Measurements from ENCODE around the gene LYZL4.

LYZL4 gene, protein sequence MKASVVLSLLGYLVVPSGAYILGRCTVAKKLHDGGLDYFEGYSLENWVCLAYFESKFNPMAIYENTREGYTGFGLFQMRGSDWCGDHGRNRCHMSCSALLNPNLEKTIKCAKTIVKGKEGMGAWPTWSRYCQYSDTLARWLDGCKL
- 0 to 0.22 (median 0) reads per million in 17 experiments for total RNA-seq

DNA sequence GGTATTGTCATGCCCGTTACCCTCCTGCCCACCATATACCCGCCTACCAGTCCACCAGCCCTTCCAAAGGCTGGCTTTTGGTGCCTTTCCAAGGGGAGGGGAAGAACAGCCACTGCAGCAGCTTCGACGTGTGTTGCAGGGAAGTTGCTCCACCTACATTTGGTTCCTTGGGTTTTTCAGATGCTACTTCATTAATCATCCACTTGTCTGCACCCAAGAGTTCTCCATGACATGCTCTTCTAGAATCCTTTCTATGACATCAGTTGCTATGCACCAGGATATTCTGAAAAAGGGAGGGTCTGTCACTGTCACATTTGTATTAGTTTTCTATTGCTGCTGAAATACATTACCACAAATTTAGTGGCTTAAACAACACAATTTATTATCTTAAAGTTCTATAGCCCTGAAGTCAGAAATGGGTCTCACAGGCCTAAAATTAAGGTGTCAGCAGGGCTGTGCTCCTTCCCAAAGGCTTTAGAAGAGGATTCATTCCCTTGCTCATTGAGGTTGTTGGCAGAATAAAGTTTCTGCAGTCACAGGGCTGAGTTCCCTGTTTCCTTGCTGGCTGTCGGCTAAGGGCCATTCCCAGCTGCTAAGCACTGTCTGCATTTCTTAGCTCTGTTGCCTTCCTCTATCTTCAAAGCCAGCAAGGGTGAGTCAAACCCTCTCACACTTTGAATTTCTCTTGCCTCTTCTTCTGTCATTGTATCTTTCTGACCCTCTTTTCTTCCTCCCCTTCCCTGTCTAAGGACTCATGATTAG, at the start of gene LYZL4:
Gene LYZL4, minus strand, starts transcription at position 241 of the 762 bp plus-strand sequence. CDS start 3,359 bp downstream, outside the sequence.
- DNase-seq, result no peak

GRCh38 chr3:42459151-42459550, 48.7 kb upstream of the LYZL4 start:
- no peak for DNase-seq

DNA sequence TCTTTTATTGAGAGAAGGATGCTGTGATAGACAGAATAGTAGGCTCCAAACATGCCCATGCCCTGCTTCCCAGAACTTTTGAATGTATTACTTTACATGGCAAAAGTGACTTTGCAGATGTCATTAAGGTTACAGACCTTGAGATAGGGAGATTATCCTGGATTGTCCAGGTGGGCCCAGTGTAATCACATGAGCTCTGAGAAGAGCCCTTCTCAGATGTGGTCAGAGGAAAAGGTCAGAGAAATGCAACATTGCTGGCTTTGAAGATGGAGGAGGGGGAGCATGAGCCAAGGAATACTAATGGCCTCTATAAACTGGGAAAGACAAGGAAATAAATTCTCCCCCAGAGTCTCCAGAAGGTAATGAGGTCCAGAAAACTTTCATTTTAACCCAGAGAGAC, 45.8 kb upstream of the LYZL4 start:
- DNase-seq, result no peak

- DNase-seq, result no peak
These were observed 41.3 kb upstream of the LYZL4 start for GRCh38 chr3:42451546-42452230.

DNA sequence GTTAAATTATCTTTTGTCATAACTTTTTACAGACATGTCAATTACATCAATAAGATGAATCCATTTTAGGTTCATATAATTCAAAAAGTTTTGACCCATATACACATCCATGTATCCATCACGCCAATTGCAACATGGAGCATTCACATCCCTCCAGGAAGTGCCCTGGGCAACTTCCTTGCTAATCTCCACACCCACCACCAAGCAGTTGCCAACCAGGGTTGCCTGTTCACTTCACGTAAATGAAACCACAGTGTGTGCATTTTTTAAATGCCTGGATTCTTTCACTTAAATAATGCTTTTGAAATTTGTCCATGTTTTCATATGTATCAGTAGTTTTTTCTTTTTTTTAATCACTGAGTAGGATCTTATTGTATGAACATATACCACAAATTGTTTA, 40.7 kb upstream of the LYZL4 start:
- DNase-seq, result peak in 1 of 4 experiments; percentile 7

DNA sequence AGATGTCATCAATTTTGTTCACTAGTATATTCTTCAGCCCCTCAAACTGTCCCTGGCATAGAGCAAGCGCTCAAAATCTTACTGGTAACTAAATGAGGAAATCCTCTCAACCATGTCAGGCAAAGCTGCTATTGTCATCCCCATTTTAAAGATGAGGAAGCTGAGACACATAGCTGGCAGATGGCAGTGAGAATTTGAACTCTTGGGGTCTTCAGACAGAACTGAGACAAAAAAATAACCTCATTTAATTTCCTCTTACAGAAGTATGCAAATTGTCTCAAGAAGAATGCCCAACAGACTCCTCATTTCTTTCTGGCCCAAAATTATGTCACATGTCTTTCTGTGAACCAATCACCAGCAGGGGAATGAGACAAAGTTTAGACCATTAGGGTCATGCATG, 40.2 kb upstream of the LYZL4 start:
- DNase-seq, result no peak

DNA sequence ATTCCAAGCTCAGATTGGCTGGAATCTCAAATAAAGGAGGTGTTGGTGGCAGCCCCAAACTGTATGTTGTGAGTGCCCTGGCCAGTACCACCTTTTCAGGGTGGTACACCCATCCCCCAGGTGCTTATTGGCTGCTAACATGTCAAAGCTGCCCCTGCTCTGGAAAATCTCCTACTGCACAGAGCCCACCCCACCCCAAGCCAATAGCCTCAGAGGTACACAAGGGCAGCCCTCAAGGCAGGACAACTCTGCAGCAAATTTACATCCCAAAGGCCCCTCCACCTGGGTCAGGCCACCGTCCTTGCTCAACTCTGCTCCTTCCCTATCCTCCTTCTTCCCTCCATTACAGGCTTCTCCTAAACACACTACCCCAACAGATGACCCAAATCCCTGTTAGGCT, 37.1 kb upstream of the LYZL4 start:
- DNase-seq, result no peak

DNA sequence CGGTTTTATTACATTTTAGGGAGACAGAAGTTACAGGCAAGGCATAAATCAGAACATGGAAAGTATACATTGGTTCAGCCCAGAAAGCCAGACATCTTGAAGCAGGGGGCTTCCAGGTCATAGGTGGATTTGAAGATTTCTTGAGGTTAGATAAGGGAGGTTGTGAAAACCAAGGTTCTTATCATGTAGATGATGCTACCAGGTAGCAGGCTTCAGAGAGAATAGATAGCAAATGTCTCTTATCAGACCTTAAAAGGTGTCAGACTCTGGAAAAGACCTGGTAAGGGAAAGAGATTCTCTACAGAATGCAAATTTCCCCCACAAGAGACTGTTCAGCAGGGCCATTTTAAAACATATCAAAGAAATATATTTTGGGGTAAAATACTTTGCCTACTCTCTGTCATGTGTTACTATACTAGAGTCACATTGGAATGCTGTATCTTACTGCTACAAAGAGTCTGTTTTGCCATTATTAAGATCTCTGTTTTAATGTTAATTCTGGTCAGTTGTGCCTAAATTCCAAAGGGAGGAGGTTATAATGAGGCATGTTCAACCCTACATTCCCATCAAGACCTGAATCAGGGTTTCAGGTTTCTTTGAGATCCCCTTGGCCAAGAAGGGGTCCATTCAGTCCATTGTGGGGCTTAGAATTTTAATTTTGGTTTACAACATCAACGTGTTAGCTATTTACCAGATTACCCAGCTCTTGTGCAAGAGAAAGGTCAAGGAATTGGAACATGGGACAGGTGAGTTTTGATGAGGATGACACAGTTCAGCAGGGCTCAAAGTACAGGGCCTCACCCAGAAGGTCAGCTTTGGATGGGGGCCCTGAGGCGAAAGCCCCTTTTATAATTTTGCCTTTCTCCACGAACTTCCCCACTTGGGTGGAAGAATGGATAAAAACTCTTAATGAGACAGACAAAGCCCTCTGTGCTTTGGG, 36.0 kb upstream of the LYZL4 start:
- no peak for DNase-seq

- DNase-seq, result peak; percentile 83 to 92 (median 90)
These were observed 33.5 kb upstream of the LYZL4 start for GRCh38 chr3:42443819-42444436.

DNA sequence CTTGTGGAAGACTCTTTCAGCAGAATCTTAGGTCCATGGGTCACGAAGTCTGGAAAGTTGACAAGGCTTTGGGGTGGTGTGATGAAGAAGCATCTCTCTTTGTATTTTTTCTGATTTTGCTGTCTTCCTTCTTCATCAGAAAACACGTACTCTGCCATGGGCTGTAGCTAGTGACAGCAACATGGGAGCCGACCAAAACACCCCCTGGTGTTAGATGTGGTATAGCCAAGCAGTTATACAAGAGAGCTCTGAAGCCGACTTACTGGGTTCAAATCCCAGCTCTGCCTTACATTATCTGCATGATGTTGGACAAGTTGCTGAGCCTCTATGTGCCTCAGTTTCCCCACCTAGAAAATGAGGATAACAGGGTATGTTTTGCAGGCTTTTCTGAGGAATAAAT, 32.9 kb upstream of the LYZL4 start:
- no peak for DNase-seq

GRCh38 chr3:42442640-42443039, 32.2 kb upstream of the LYZL4 start:
- DNase-seq, result no peak

DNA sequence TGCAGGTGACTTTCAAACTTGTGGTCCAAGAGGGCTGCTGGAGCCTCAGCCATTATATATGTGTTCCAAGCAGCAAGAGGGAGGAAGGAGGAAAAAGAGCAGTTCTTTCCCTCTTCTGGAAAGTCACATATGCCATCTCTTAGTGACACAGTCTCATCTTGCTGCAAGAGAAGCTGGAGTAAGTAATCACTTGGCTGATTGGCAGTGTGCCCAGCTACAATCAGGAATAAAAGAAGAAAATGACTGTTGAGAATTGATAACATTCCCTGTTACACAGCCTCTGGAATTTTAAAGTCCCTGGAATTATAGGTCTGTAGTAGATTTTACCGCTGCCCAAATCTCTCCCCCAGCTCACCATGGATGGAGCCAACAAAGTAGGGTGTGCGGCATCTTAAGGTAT, 31.4 kb upstream of the LYZL4 start:
- no peak for DNase-seq

DNA sequence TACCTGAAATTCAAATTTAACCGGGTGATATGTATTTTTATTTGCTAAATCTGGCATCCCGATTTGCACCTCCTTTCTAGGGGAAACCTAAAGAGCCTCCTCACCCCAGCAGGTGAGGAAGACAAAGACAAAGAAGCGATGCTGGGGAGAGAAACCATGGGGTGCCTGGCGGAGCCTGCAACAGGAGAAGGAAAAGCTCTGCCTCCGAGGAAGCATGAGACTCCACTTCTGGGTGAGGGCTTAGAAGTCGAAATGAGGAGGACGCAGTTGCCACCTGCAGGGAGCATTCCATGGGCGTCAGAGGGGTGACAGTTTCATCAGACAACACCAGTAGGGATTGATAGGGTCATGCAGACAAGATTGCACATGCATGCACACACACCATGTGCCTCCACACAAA, 30.5 kb upstream of the LYZL4 start:
- no peak for DNase-seq

DNA sequence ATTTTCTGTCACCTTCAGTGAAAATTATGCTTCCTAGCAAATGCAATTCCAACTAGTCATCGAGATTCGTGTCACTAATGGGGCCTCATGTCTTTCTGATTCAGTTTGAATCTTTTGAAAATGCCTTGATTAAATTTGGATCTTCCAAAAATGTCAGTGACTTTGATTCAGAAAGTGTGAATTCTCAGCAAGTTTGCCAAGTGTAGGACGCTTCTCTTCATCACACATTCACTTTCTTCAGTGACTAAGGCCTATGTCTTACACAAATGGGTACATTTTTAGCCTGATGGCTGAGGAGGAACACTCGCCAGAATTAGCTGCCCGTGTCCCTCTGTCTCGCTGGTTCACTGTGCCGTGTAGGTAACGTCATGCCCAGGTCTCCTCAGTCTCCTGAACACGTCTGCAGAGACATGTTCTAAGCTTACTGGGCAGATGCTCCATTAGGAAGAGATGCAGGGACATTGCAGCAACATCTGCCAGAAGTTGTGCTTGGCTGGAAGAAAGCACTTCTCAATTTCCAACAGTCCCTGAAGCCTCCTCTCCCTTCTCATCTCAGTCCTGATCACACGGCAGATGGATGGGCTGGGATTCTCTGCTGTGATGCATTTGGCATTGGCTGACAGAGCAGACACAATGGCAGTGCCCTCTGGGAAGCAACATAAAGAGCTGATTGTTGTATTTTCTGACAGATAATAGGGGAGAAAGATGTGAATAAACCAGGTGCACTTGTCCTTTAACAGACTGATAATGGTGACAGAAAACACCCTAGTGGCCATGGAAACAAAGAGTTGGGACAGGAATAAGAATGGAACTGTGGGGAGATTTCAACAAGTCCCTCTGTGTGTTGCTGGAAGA, 29.1 kb upstream of the LYZL4 start:
- no peak for DNase-seq

- DNase-seq, result no peak
These were observed 28.3 kb upstream of the LYZL4 start for GRCh38 chr3:42438758-42439157.

- no peak for DNase-seq
These were observed 27.8 kb upstream of the LYZL4 start for GRCh38 chr3:42438193-42438592.

DNA sequence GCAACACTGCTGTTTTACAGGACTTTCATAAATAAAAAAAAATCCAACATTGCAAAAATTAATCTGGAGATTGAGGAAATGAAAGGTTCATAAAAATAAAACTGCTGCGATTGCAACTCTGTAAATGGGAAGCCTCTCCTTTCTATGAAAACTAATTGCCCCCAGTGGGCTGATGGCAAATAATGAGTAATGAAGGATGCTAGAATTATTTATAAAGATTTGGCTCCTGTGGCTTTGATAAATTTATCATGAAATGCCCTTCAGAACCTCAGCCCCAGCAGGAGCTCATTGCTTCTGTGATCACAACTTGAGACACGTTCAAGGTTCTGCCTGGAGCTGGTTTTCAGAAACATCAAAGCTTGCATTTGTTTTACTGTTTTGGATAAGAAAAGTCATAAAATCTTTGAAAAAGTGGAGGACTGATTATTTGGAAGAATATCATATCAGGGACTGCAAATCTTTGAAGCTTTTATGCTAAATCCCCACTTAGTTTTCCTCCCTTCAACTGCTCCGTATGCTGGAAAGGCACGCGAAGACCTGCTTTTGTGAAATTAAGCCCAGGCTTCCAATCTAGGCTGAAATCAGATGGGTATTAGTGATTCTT, 24.5 kb upstream of the LYZL4 start:
- peak in 2 of 4 experiments; percentile 30 to 37 for DNase-seq

DNA sequence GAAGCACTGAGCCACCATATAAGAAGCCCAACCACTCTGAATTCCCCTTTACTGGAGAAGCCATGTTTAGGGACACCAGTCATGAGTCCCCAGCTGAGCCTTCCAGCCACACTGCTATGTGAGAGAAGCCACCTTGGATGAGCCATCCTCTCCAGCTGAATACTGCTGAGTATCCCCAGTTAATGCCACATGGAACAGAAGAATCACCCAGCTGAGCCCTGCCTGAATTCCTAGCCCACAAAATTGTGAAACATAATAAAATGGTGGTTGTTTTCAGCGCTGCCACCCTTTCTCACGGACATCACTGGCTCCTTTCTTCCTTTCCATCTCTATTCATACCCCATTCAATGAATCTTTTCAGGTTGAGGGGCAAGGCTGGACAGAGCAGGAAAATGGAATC, 22.1 kb upstream of the LYZL4 start:
- DNase-seq, result no peak

GRCh38 chr3:42430781-42431532, 20.5 kb upstream of the LYZL4 start:
- DNase-seq, result no peak

- DNase-seq, result no peak
These were observed 18.4 kb upstream of the LYZL4 start for GRCh38 chr3:42428830-42429229.

All from suppressor macrophage (primary cell).